Activated CD8-positive, alpha-beta T cell treated with anti-CD3 and anti-CD28 coated beads for 36 hours (primary cell): ENCODE results near the gene DAB2IP. TPM values are rescaled to one million over a fixed set of nuclear protein-coding genes. Genes with fewer than 3 reads are reported as not detected.
"Not testable (repeated sequence)": the region's sequence is repeated elsewhere in the genome, so short reads cannot be mapped to it uniquely, and the experiment has no call there.

Source experiments
- ATAC-seq: fragments of 200-7000 bp; cut with Tn5 transposase; one replicate; pipeline ENCODE4 v1.10.0; 2021; ENCODE audit warnings: mild to moderate bottlenecking, moderate library complexity
- CTCF ChIA-PET: fragments of 350-600 bp; sonication (Branson Sonifier 250); formaldehyde crosslinking; loops from one replicate; lab custom pipeline; 2021; ENCODE audit warnings: antibody characterized with exemption; lab: Charles Lee
- POLR2A ChIA-PET: fragments of 350-600 bp; sonication (Branson Sonifier 250); formaldehyde crosslinking; loops from one replicate; lab custom pipeline; 2021; ENCODE audit warnings: antibody characterized with exemption; lab: Charles Lee
- DNase-seq: peaks from one replicate; pipeline ENCODE4 v3.0.0-alpha.2; 2020
- H3K27ac Mint-ChIP-seq: one replicate; pipeline ENCODE4 v1.8.0; 2021; ENCODE audit warnings: mild to moderate bottlenecking, mixed read lengths
- H3K27me3 Mint-ChIP-seq: one replicate; pipeline ENCODE4 v1.8.0; 2021; ENCODE audit warnings: mixed read lengths
- H3K36me3 Mint-ChIP-seq: one replicate; pipeline ENCODE4 v1.8.0; 2021; ENCODE audit warnings: low read depth, mixed read lengths
- H3K4me1 Mint-ChIP-seq: one replicate; pipeline ENCODE4 v1.8.0; 2021; ENCODE audit warnings: low read depth, mixed read lengths
- H3K4me3 Mint-ChIP-seq: one replicate; pipeline ENCODE4 v1.8.0; 2021; ENCODE audit warnings: mild to moderate bottlenecking, moderate library complexity, mixed read lengths
- H3K9me3 Mint-ChIP-seq: one replicate; pipeline ENCODE4 v1.8.0; 2021; ENCODE audit warnings: mixed read lengths
- intact Hi-C: fragments of 100-400 bp; cut with micrococcal nuclease; formaldehyde crosslinking; loops from one replicate; pipeline ENCODE4 v1.10.0; 2022
- total RNA-seq, 2 experiments: library from RNA; stranded (reverse); gene quantifications; one replicate each; pipeline ENCODE4 v1.2.3, GENCODE V29; 2021
- TF ChIP-seq, protein P1 (sequence below): fragments of 200-600 bp; IDR thresholded peaks from one replicate; pipeline ENCODE4 v1.8.0; 2022; ENCODE audit warnings: antibody characterized with exemption, mild to moderate bottlenecking

DAB2IP gene
- total RNA-seq, 2 experiments from 2014 or later = 0.54 to 1.5 TPM

DNA sequence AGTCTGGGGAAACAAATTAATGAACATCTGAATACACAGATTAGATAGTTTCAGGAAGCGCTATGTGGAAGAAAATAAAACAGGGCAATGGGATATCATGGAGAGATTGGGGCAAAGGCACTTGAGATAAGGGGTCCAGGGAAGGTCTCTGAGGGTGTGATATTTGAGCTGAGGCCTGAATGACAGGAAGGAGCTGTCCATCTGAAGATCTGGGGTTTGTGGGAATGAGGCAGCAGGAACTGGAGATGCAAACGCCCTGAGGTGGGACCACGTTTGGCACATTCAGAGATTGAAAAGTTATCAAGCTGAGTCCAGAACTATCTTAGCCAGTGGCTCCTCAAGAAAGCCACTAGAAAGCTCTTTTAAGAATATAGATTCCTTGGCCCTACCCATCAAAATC is 8.7 kb upstream of the DAB2IP start:
- no peak overlapping the region for H3K27ac Mint-ChIP-seq
- TF ChIP-seq, protein P1, sequence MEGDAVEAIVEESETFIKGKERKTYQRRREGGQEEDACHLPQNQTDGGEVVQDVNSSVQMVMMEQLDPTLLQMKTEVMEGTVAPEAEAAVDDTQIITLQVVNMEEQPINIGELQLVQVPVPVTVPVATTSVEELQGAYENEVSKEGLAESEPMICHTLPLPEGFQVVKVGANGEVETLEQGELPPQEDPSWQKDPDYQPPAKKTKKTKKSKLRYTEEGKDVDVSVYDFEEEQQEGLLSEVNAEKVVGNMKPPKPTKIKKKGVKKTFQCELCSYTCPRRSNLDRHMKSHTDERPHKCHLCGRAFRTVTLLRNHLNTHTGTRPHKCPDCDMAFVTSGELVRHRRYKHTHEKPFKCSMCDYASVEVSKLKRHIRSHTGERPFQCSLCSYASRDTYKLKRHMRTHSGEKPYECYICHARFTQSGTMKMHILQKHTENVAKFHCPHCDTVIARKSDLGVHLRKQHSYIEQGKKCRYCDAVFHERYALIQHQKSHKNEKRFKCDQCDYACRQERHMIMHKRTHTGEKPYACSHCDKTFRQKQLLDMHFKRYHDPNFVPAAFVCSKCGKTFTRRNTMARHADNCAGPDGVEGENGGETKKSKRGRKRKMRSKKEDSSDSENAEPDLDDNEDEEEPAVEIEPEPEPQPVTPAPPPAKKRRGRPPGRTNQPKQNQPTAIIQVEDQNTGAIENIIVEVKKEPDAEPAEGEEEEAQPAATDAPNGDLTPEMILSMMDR = no peak
- no peak overlapping the region for H3K4me3 Mint-ChIP-seq
- no peaks in the 10 kb centered on the region for H3K4me1 Mint-ChIP-seq
- no peaks in the 10 kb centered on the region for H3K36me3 Mint-ChIP-seq
- ChIA-PET CTCF (no interaction called here), POLR2A (interaction anchor here (1.0 kb wide), 1 partner anchor 9 kb away, joined by 3 read pairs; the partner anchor contains the start of gene DAB2IP)
- no peak for DNase-seq
- no peaks in the 10 kb centered on the region for H3K27me3 Mint-ChIP-seq
- intact Hi-C loops = no loop called here
- H3K9me3 Mint-ChIP-seq = no peaks in the 10 kb centered on the region
- ATAC-seq = no peak

DNA sequence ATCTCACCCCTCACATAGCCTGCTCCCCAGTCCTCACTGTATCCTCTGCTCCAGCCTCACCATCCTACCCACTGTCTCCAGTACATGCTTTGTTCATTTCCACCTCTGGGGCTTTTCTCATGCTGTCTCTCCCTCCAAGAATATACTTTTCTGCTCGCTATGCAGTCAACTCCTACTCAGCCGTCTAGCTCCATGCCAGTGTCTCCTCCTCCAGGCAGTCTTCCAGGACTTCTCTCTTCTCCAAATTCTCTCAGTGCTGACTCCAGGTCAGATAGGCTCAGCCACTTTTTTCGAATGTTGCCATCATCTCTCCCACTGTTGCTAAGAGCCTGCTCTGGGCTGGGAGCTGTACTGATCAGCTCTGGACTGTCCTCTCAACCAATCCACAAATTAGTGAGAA is 8.0 kb upstream of the DAB2IP start:
- Mint-ChIP-seq H3K4me3 (no peak overlapping the region), H3K9me3 (no peaks in the 10 kb centered on the region), H3K36me3 (no peaks in the 10 kb centered on the region), H3K27ac (no peak overlapping the region), H3K27me3 (peaks cover 2% of the 10 kb centered on the region), H3K4me1 (no peaks in the 10 kb centered on the region)
- ATAC-seq = no peak
- intact Hi-C loops = no loop called here
- ChIA-PET CTCF (interaction anchor here (0.9 kb wide), 1 partner anchor 93 kb away, joined by 3 read pairs; no protein-coding TSS in a partner anchor), POLR2A (no interaction called here)
- DNase-seq = no peak
- TF ChIP-seq, protein P1 = no peak

DNA sequence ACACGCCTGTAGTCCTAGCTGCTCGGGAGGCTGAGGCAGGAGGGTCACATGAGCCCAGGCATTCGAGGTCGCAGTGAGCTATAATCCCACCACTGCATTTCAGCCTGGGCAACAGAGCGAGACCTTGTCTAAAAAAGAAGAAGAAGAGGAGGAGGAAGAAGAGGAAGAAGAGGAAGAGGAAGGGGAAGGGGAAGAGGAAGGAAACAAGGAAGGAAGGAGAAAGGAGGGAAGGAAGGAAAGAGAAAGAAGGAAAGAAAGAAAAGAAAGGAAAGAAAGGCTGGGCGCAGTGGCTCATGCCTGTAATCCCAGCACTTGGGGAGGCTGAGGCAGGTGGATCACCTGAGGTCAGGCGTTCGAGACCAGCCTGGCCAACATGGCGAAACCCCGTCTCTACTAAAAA is 7.4 kb upstream of the DAB2IP start:
- H3K27ac Mint-ChIP-seq, POLR2A ChIA-PET: not testable (repeated sequence)

DNA sequence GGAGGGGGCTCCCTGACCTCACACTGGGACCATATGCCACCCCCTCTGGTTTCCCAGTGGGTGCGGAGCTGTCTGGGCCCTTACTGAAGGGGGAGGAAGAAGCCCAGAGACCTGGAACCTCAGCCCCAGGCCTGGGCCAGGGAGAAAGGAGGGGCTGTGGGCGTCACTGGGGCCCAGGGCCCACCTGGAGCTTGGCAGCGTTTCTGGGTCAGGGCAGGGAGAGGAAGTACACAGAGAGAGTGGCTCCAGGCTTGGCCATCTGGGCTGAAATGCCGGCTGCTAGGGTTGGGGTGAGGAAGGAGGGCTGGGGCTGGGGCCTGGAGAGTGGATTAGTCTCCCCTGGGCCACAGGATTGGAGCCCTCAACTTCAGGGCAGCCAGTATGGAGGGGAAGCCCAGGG is 6.4 kb upstream of the DAB2IP start:
- H3K9me3 Mint-ChIP-seq = no peaks in the 10 kb centered on the region
- no peaks in the 10 kb centered on the region for H3K36me3 Mint-ChIP-seq
- ATAC-seq (no peak), DNase-seq (no peak)
- CTCF ChIA-PET = no interaction called here
- intact Hi-C loops = no loop called here
- H3K27me3 Mint-ChIP-seq = peaks cover 13% of the 10 kb centered on the region
- POLR2A ChIA-PET = no interaction called here
- peaks cover 3% of the 10 kb centered on the region for H3K4me1 Mint-ChIP-seq
- no peak overlapping the region for H3K27ac Mint-ChIP-seq
- TF ChIP-seq, protein P1 = no peak
- no peak overlapping the region for H3K4me3 Mint-ChIP-seq

More for the DNA sequence above, 7.4 kb upstream of the DAB2IP start:
- CTCF ChIA-PET = interaction anchor here (0.9 kb wide), 1 partner anchor 94 kb away, joined by 3 read pairs; no protein-coding TSS in a partner anchor
- H3K4me1 Mint-ChIP-seq, ATAC-seq, H3K36me3 Mint-ChIP-seq, H3K27me3 Mint-ChIP-seq, H3K4me3 Mint-ChIP-seq, H3K9me3 Mint-ChIP-seq, DNase-seq, intact Hi-C loops: not testable (repeated sequence)

DNA sequence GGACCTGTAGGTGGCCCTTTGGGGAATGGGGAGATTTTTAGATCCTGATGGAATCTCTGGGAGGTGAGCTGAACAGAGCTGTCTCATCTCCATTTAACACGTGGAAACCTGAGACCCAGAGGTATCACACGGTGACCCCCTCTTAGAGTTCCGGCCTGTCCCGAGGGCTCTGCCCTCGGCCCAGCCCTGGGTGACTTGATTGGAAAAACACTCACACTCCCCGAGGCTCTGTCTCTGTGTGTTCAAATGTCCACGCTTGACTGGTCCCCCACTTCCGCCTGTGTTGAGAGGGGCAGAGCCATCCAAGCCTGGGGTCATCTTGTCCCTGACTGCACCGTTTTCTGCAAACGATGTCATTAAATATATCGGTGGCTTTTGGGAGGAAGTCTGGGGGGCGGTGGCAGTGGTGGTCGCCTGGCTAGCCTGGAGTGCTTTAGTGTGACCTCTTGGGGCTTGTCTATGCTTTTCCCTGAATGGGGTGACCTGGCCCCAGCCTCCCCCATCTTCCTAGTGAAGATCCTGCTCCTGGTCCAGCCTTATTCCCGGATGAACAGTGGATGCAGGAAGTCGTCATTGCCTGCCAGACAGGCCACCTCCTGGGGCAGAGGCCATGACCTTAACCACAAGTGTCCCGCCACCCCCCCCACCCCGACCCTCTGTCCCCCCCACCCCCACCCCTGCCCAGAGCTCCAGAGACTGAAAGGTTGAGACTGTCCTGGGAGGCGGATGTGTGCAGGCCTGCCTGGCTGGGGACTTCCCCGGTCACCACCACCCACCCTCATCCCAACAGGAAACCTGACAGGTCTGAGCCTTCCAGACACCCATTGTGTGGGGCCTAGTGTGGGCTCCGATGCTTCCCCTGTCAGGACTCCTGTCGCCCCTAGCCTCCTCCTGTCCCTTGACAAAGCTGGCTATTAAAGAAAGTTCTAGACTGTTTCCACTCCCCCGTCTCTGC is 5.3 kb upstream of the DAB2IP start:
- Mint-ChIP-seq H3K27ac (no peak overlapping the region), H3K4me3 (no peak overlapping the region), H3K27me3 (peaks cover 22% of the 10 kb centered on the region), H3K36me3 (no peaks in the 10 kb centered on the region), H3K9me3 (no peaks in the 10 kb centered on the region), H3K4me1 (peaks cover 13% of the 10 kb centered on the region)
- intact Hi-C loops = no loop called here
- ChIA-PET POLR2A (interaction anchor here (0.5 kb wide), 1 partner anchor 493 kb away, joined by 3 read pairs; no protein-coding TSS in a partner anchor), CTCF (interaction anchor here (1.6 kb wide), 1 partner anchor 100 kb away, joined by 4 read pairs; no protein-coding TSS in a partner anchor)
- TF ChIP-seq, protein P1 = no peak
- ATAC-seq = no peak
- no peak for DNase-seq
